ENCODE measurements around the gene JTB. TPM values are rescaled to one million over a fixed set of nuclear protein-coding genes. Genes with fewer than 3 reads are reported as not detected.

The JTB gene
- total RNA-seq, 4 donors from 2014 or later: 145 to 213 (median 182) TPM

Other genes with a start within 250 kb of the JTB start
- 10 to 100 TPM; 38.3 to 75.4 (median 43.9) TPM for gene INTS3, start 249.6 kb downstream of the JTB start, total RNA-seq
- gene SLC27A3, start 202.3 kb downstream of the JTB start, total RNA-seq: 10 to 100 TPM; 18.3 to 72.3 (median 39.6) TPM
- gene GATAD2B, start 54.7 kb downstream of the JTB start, total RNA-seq: 10 to 100 TPM; 25.5 to 64.5 (median 37.1) TPM
- gene DENND4B, start 31.0 kb downstream of the JTB start, total RNA-seq: 10 to 100 TPM; 20.0 to 45.1 (median 31.0) TPM
- gene CRTC2, start 19.1 kb downstream of the JTB start, total RNA-seq: 10 to 100 TPM; 19.3 to 36.2 (median 24.5) TPM
- 10 to 100 TPM; 60.0 to 79.5 (median 69.6) TPM for gene SLC39A1, start 14.1 kb downstream of the JTB start, total RNA-seq
- 10 to 100 TPM; 16.6 to 41.0 (median 20.3) TPM for gene CREB3L4, start 9.8 kb downstream of the JTB start, total RNA-seq
- 10 to 100 TPM; 13.5 to 26.3 (median 23.4) TPM for gene RAB13, start 8.7 kb upstream of the JTB start, total RNA-seq
- 1,000 to 10,000 TPM; 1,261 to 3,096 (median 2,718) TPM for gene RPS27, start 13.1 kb upstream of the JTB start, total RNA-seq
- not detected for gene NUP210L, start 177.4 kb upstream of the JTB start, total RNA-seq
- 100 to 1,000 TPM; 156 to 192 (median 181) TPM for gene TPM3, start 214.4 kb upstream of the JTB start, total RNA-seq
- not detected for gene CFAP141, start 228.7 kb upstream of the JTB start, total RNA-seq
- gene UBAP2L, start 243.3 kb upstream of the JTB start, total RNA-seq: 100 to 1,000 TPM in 1 of 4 donors, 10 to 100 TPM in 3; 69.8 to 124 (median 83.0) TPM